HEK293 (cell line): ENCODE data around the gene INSYN1.

Experiments used
- CTCF ChIA-PET: fragments of 350-600 bp; formaldehyde crosslinking; extraction: SDS; loops from one replicate; lab custom pipeline; 2021; ENCODE audit warnings: antibody characterized with exemption; lab: Yijun Ruan, JAX
- POLR2A ChIA-PET: fragments of 300-600 bp; formaldehyde crosslinking; extraction: SDS; loops from one replicate; lab custom pipeline; 2020; ENCODE audit warnings: antibody characterized with exemption, inconsistent platforms; lab: Yijun Ruan, JAX
- H3K27ac ChIP-seq: fragments of 200-500 bp; sonication (Bioruptor generic); 2 replicates; pipeline ENCODE4 v1.5.1; 2014; ENCODE audit warnings: low read depth, low read length, control low read depth, inconsistent platforms; ENCODE audit errors: extremely low read depth
- H3K36me3 ChIP-seq, 2 experiments: fragments of 200-500 bp in 1 of 2; sonication (Bioruptor generic) in 1 of 2; 1 replicate in 1 of 2; 2 replicates in 1 of 2; pipeline ENCODE4 v1.5.1; 2014 to 2017; ENCODE audit warnings: inconsistent platforms in 2 of 2, low read length in 2 of 2; ENCODE audit not compliant: control insufficient read depth in 2 of 2, insufficient read depth in 1 of 2
- H3K4me1 ChIP-seq: fragments of 200-500 bp; sonication (Bioruptor generic); 2 replicates; pipeline ENCODE4 v1.5.1; 2014; ENCODE audit warnings: mild to moderate bottlenecking, low read length, inconsistent platforms; ENCODE audit not compliant: control insufficient read depth, insufficient read depth
- H3K4me3 ChIP-seq: 2 replicates; pipeline ENCODE4 v1.5.1; 2011; ENCODE audit warnings: low read depth, mild to moderate bottlenecking, control low read depth, low read length, moderate library complexity
- H3K9me3 ChIP-seq: fragments of 200-500 bp; sonication (Bioruptor generic); 2 replicates; pipeline ENCODE4 v1.5.1; 2014; ENCODE audit warnings: low read depth, low read length, inconsistent platforms; ENCODE audit not compliant: control insufficient read depth, insufficient read depth
- BCL11A ChIP-seq: fragments of 450-650 bp; formaldehyde crosslinking; IDR thresholded peaks from 2 replicates; pipeline ENCODE4 v1.5.1; 2016; ENCODE audit warnings: low read depth, missing biosample characterization, missing genetic modification characterization
- FEZF1 ChIP-seq: fragments of 450-650 bp; formaldehyde crosslinking; IDR thresholded peaks from 2 replicates; pipeline ENCODE4 v1.5.1; 2016; ENCODE audit warnings: missing biosample characterization, missing genetic modification characterization
- ZBTB48 ChIP-seq: fragments of 450-650 bp; formaldehyde crosslinking; IDR thresholded peaks from 2 replicates; pipeline ENCODE4 v1.5.1; 2016; ENCODE audit warnings: missing biosample characterization, missing genetic modification characterization
- ZNF350 ChIP-seq: fragments of 450-650 bp; formaldehyde crosslinking; IDR thresholded peaks from 2 replicates; pipeline ENCODE4 v1.5.0; 2017; ENCODE audit warnings: missing biosample characterization, mild to moderate bottlenecking, missing genetic modification characterization
- ZNF394 ChIP-seq: fragments of 450-650 bp; formaldehyde crosslinking; IDR thresholded peaks from 2 replicates; pipeline ENCODE4 v1.5.1; 2016; ENCODE audit warnings: missing biosample characterization, missing genetic modification characterization, mild to moderate bottlenecking, moderate library complexity, borderline replicate concordance
- ZNF404 ChIP-seq: fragments of 450-650 bp; formaldehyde crosslinking; IDR thresholded peaks from 2 replicates; pipeline ENCODE4 v1.5.1; 2017; ENCODE audit warnings: missing biosample characterization, missing genetic modification characterization
- ZNF416 ChIP-seq: fragments of 450-650 bp; formaldehyde crosslinking; IDR thresholded peaks from 2 replicates; pipeline ENCODE4 v1.5.1; 2016; ENCODE audit warnings: missing biosample characterization, missing genetic modification characterization
- ZNF658 ChIP-seq: fragments of 450-650 bp; formaldehyde crosslinking; IDR thresholded peaks from 2 replicates; pipeline ENCODE4; 2016; ENCODE audit warnings: missing biosample characterization, missing genetic modification characterization
- ZNF785 ChIP-seq: fragments of 450-650 bp; formaldehyde crosslinking; IDR thresholded peaks from 2 replicates; pipeline ENCODE4 v1.5.1; 2016; ENCODE audit warnings: missing biosample characterization, missing genetic modification characterization
- TF ChIP-seq, protein P1 (sequence below): fragments of 450-650 bp; formaldehyde crosslinking; IDR thresholded peaks from 2 replicates; pipeline ENCODE4 v1.5.1; 2016; ENCODE audit warnings: missing biosample characterization, missing genetic modification characterization
- TF ChIP-seq, protein P2 (sequence below): fragments of 450-650 bp; IDR thresholded peaks from 2 replicates; pipeline ENCODE4 v1.5.1; 2018; ENCODE audit warnings: missing biosample characterization, missing genetic modification characterization
- TF ChIP-seq, protein P3 (sequence below): fragments of 450-650 bp; formaldehyde crosslinking; IDR thresholded peaks from 2 replicates; pipeline ENCODE4 v1.5.1; 2016; ENCODE audit warnings: missing biosample characterization, missing genetic modification characterization, low read depth
- TF ChIP-seq, protein P4 (sequence below): fragments of 450-650 bp; formaldehyde crosslinking; conservative IDR thresholded peaks from 2 replicates; pipeline ENCODE4 v1.5.1; 2016; ENCODE audit warnings: low read depth, missing biosample characterization, missing genetic modification characterization
- TF ChIP-seq, protein P5 (sequence below): fragments of 450-650 bp; formaldehyde crosslinking; IDR thresholded peaks from 2 replicates; pipeline ENCODE4 v1.5.1; 2016; ENCODE audit warnings: missing biosample characterization, missing genetic modification characterization

The INSYN1 gene

DNA sequence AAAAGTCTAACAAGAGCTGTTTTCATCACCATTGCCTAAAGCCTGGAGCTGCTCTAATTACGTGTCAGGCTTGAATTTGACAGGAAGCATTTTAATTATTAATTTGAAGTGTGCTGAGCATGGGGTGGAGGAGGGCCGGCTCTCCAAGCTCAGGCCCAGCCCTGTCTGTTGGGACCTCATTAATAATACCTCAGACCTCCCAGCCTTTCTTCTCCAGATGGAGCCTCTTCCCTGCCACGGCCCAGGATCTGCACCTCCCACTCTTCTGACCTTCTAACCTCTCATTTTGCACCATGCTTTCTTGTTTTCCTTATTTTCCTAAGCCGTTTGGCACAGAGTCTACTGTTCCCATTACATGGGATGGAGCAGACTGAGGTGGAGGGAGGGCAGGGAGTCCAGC, 30.0 kb downstream of the INSYN1 start (continued):
- no peak for TF ChIP-seq ZNF350 (tag by site-specific recombination)
- no peak for TF ChIP-seq ZNF658
- no peak for TF ChIP-seq BCL11A (tag by site-specific recombination)
- TF ChIP-seq ZNF416 (tag by site-specific recombination): no peak
- TF ChIP-seq, protein P1, sequence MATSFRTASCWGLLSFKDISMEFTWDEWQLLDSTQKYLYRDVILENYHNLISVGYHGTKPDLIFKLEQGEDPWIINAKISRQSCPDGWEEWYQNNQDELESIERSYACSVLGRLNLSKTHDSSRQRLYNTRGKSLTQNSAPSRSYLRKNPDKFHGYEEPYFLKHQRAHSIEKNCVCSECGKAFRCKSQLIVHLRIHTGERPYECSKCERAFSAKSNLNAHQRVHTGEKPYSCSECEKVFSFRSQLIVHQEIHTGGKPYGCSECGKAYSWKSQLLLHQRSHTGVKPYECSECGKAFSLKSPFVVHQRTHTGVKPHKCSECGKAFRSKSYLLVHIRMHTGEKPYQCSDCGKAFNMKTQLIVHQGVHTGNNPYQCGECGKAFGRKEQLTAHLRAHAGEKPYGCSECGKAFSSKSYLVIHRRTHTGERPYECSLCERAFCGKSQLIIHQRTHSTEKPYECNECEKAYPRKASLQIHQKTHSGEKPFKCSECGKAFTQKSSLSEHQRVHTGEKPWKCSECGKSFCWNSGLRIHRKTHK: no peak
- no peak for TF ChIP-seq ZNF404
- TF ChIP-seq, protein P2, sequence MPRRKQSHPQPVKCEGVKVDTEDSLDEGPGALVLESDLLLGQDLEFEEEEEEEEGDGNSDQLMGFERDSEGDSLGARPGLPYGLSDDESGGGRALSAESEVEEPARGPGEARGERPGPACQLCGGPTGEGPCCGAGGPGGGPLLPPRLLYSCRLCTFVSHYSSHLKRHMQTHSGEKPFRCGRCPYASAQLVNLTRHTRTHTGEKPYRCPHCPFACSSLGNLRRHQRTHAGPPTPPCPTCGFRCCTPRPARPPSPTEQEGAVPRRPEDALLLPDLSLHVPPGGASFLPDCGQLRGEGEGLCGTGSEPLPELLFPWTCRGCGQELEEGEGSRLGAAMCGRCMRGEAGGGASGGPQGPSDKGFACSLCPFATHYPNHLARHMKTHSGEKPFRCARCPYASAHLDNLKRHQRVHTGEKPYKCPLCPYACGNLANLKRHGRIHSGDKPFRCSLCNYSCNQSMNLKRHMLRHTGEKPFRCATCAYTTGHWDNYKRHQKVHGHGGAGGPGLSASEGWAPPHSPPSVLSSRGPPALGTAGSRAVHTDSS (tag by site-specific recombination): no peak

DNA sequence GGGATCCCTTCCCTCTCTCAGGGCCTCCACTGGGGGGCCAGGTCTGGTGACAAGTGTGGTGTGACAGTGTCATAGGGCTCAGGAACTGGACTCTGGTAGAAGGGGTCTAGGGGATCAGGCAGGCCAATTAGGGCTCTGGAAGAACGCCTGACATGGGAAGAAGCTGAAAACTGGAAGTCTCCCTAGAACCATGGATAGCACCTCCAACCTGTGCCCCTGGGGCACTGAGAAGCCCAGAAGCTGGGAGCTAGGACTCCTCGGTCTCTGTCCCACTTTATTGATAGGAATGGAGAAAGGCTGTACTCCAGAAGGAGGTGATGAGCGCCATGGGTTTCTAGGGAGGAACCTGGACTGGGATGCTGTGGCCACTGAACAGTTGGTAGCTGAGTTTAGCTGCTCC, 30.7 kb downstream of the INSYN1 start:
- POLR2A ChIA-PET: no interaction called here

DNA sequence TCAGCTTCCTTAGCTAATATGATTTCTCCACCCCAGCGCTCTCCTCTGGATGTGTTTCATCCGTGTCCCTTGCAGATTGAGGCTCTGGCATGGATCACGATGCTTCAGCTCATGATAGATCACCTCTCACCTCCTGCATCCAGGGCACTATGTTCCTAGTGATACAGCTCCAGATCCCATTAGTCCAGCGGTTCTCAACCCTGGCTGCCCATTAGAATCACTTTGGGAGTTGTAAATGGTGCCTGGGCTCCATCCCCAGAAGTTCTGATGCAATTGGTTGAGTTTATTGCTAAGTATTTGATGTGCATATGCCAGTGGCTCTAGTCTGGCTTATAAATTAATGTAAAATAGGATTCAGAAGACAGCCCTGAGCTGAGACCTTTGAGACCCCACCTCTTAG, 34.5 kb downstream of the INSYN1 start:
- TF ChIP-seq ZBTB48 (no peak; the same call in 1 of the 2 replicates), ZNF394 (tag by site-specific recombination) (no peak), FEZF1 (tag by site-specific recombination) (0 out of 2 replicates have a peak, but pooled peaks have one; percentile 11)
- TF ChIP-seq, protein P3, sequence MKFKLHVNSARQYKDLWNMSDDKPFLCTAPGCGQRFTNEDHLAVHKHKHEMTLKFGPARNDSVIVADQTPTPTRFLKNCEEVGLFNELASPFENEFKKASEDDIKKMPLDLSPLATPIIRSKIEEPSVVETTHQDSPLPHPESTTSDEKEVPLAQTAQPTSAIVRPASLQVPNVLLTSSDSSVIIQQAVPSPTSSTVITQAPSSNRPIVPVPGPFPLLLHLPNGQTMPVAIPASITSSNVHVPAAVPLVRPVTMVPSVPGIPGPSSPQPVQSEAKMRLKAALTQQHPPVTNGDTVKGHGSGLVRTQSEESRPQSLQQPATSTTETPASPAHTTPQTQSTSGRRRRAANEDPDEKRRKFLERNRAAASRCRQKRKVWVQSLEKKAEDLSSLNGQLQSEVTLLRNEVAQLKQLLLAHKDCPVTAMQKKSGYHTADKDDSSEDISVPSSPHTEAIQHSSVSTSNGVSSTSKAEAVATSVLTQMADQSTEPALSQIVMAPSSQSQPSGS: no peak
- TF ChIP-seq, protein P4, sequence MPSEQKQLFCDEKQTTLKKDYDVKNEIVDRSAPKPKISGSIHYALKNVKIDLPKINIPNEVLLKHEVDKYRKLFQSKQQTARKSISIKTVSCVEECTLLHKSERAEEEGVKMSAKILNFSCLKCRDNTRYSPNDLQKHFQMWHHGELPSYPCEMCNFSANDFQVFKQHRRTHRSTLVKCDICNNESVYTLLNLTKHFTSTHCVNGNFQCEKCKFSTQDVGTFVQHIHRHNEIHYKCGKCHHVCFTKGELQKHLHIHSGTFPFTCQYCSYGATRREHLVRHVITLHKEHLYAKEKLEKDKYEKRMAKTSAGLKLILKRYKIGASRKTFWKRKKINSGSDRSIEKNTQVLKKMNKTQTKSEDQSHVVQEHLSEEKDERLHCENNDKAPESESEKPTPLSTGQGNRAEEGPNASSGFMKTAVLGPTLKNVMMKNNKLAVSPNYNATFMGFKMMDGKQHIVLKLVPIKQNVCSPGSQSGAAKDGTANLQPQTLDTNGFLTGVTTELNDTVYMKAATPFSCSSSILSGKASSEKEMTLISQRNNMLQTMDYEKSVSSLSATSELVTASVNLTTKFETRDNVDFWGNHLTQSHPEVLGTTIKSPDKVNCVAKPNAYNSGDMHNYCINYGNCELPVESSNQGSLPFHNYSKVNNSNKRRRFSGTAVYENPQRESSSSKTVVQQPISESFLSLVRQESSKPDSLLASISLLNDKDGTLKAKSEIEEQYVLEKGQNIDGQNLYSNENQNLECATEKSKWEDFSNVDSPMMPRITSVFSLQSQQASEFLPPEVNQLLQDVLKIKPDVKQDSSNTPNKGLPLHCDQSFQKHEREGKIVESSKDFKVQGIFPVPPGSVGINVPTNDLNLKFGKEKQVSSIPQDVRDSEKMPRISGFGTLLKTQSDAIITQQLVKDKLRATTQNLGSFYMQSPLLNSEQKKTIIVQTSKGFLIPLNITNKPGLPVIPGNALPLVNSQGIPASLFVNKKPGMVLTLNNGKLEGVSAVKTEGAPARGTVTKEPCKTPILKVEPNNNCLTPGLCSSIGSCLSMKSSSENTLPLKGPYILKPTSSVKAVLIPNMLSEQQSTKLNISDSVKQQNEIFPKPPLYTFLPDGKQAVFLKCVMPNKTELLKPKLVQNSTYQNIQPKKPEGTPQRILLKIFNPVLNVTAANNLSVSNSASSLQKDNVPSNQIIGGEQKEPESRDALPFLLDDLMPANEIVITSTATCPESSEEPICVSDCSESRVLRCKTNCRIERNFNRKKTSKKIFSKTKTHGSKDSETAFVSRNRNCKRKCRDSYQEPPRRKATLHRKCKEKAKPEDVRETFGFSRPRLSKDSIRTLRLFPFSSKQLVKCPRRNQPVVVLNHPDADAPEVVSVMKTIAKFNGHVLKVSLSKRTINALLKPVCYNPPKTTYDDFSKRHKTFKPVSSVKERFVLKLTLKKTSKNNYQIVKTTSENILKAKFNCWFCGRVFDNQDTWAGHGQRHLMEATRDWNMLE (tag by site-specific recombination): peak; percentile 42; the same call in 1 of the 2 replicates
- H3K4me3 ChIP-seq: no peak overlapping the region
- no peak overlapping the region for H3K27ac ChIP-seq
- CTCF ChIA-PET: interaction anchor here (1.1 to 5.1 kb wide), 2 partner anchors 14 to 82 kb away, joined by 5 to 35 read pairs; no protein-coding TSS in a partner anchor
- no peaks in the 10 kb centered on the region for H3K4me1 ChIP-seq
- POLR2A ChIA-PET: interaction anchor here (1.0 kb wide), 1 partner anchor 32 kb away, joined by 3 read pairs; no protein-coding TSS in a partner anchor
- H3K36me3 ChIP-seq: peaks cover 0 to 8% of the 10 kb centered on the region in 2 experiments; a peak in 1 of 3 replicates
- no peaks in the 10 kb centered on the region for H3K9me3 ChIP-seq

More for the DNA sequence above, 30.7 kb downstream of the INSYN1 start:
- TF ChIP-seq, protein P5, sequence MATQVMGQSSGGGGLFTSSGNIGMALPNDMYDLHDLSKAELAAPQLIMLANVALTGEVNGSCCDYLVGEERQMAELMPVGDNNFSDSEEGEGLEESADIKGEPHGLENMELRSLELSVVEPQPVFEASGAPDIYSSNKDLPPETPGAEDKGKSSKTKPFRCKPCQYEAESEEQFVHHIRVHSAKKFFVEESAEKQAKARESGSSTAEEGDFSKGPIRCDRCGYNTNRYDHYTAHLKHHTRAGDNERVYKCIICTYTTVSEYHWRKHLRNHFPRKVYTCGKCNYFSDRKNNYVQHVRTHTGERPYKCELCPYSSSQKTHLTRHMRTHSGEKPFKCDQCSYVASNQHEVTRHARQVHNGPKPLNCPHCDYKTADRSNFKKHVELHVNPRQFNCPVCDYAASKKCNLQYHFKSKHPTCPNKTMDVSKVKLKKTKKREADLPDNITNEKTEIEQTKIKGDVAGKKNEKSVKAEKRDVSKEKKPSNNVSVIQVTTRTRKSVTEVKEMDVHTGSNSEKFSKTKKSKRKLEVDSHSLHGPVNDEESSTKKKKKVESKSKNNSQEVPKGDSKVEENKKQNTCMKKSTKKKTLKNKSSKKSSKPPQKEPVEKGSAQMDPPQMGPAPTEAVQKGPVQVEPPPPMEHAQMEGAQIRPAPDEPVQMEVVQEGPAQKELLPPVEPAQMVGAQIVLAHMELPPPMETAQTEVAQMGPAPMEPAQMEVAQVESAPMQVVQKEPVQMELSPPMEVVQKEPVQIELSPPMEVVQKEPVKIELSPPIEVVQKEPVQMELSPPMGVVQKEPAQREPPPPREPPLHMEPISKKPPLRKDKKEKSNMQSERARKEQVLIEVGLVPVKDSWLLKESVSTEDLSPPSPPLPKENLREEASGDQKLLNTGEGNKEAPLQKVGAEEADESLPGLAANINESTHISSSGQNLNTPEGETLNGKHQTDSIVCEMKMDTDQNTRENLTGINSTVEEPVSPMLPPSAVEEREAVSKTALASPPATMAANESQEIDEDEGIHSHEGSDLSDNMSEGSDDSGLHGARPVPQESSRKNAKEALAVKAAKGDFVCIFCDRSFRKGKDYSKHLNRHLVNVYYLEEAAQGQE (tag by site-specific recombination): peak; percentile 79
- no peak for TF ChIP-seq ZNF785
- Histone ChIP-seq H3K4me1 (no peaks in the 10 kb centered on the region), H3K36me3 (no peaks in the 10 kb centered on the region), H3K4me3 (no peak overlapping the region), H3K27ac (no peak overlapping the region), H3K9me3 (no peaks in the 10 kb centered on the region)
- CTCF ChIA-PET: interaction anchor here (0.6 to 5.1 kb wide), 8 partner anchors 17 to 1225 kb away, joined by 3 to 35 read pairs (median 4); no protein-coding TSS in a partner anchor
